Osteocyte (in vitro differentiated cells): ENCODE results near the gene KAZN. TPM values are rescaled to one million over a fixed set of nuclear protein-coding genes. Genes with fewer than 3 reads are reported as not detected.

ENCODE experiments used
- DNase-seq: peaks from one replicate; pipeline ENCODE4 v3.0.0; 2021; ENCODE audit warnings: mixed read lengths; ENCODE audit not compliant: unreplicated experiment; ENCODE audit errors: extremely low spot score
- H3K27ac Mint-ChIP-seq: one replicate; pipeline ENCODE4 v1.8.0; 2021; ENCODE audit warnings: mild to moderate bottlenecking, mixed read lengths; ENCODE audit not compliant: unreplicated experiment
- H3K27me3 Mint-ChIP-seq: one replicate; pipeline ENCODE4 v1.8.0; 2021; ENCODE audit warnings: mixed read lengths; ENCODE audit not compliant: unreplicated experiment
- H3K36me3 Mint-ChIP-seq: one replicate; pipeline ENCODE4 v1.8.0; 2021; ENCODE audit warnings: mixed read lengths; ENCODE audit not compliant: unreplicated experiment
- H3K4me1 Mint-ChIP-seq: one replicate; pipeline ENCODE4 v1.8.0; 2021; ENCODE audit warnings: mixed read lengths; ENCODE audit not compliant: unreplicated experiment
- H3K4me3 Mint-ChIP-seq: one replicate; pipeline ENCODE4 v1.8.0; 2021; ENCODE audit warnings: mild to moderate bottlenecking, moderate library complexity, mixed read lengths; ENCODE audit not compliant: unreplicated experiment
- H3K9me3 Mint-ChIP-seq: one replicate; pipeline ENCODE4 v1.8.0; 2021; ENCODE audit warnings: mixed read lengths; ENCODE audit not compliant: unreplicated experiment
- CTCF ChIP-seq: fragments of 200-600 bp; sonication (generic); IDR thresholded peaks from 2 replicates; pipeline ENCODE4 v1.5.0; 2021; ENCODE audit warnings: antibody characterized with exemption, mild to moderate bottlenecking, moderate library complexity
- total RNA-seq: library from RNA; stranded (reverse); gene quantifications from 2 replicates; pipeline ENCODE4 v1.2.1, GENCODE V29; 2021

KAZN gene
- total RNA-seq, 1 donor from 2014 or later: 47.1 TPM

GRCh38 chr1:14649976-14650375 is 51.5 kb downstream of the KAZN start:
- Mint-ChIP-seq H3K4me1 (no peaks in the 10 kb centered on the region), H3K27ac (no peak overlapping the region), H3K9me3 (peaks cover 7% of the 10 kb centered on the region), H3K4me3 (no peak overlapping the region), H3K36me3 (no peaks in the 10 kb centered on the region), H3K27me3 (no peaks in the 10 kb centered on the region)
- no peak for DNase-seq
- no peak for TF ChIP-seq CTCF

- Mint-ChIP-seq H3K27me3 (no peaks in the 10 kb centered on the region), H3K4me1 (no peaks in the 10 kb centered on the region), H3K27ac (no peak overlapping the region), H3K9me3 (no peaks in the 10 kb centered on the region), H3K36me3 (no peaks in the 10 kb centered on the region), H3K4me3 (no peak overlapping the region)
- DNase-seq: no peak
- TF ChIP-seq CTCF: no peak
These were observed 52.5 kb downstream of the KAZN start for GRCh38 chr1:14650951-14651350.

- no peaks in the 10 kb centered on the region for H3K27me3 Mint-ChIP-seq
- H3K4me1 Mint-ChIP-seq: no peaks in the 10 kb centered on the region
- no peak for DNase-seq
- H3K36me3 Mint-ChIP-seq: no peaks in the 10 kb centered on the region
- TF ChIP-seq CTCF: no peak
- H3K27ac Mint-ChIP-seq: no peak overlapping the region
- H3K9me3 Mint-ChIP-seq: no peaks in the 10 kb centered on the region
- H3K4me3 Mint-ChIP-seq: no peak overlapping the region
These were observed 54.4 kb downstream of the KAZN start for GRCh38 chr1:14652840-14653239.

- no peak for DNase-seq
- H3K27me3 Mint-ChIP-seq: no peaks in the 10 kb centered on the region
- H3K4me1 Mint-ChIP-seq: no peaks in the 10 kb centered on the region
- H3K4me3 Mint-ChIP-seq: no peak overlapping the region
- TF ChIP-seq CTCF: no peak
- H3K36me3 Mint-ChIP-seq: no peaks in the 10 kb centered on the region
- H3K27ac Mint-ChIP-seq: no peak overlapping the region
- no peaks in the 10 kb centered on the region for H3K9me3 Mint-ChIP-seq
These were observed 55.0 kb downstream of the KAZN start for GRCh38 chr1:14653461-14653960.

- Mint-ChIP-seq H3K4me3 (no peak overlapping the region), H3K9me3 (no peaks in the 10 kb centered on the region), H3K27ac (no peak overlapping the region), H3K27me3 (no peaks in the 10 kb centered on the region), H3K36me3 (no peaks in the 10 kb centered on the region), H3K4me1 (no peaks in the 10 kb centered on the region)
- DNase-seq: no peak
- no peak for TF ChIP-seq CTCF
These were observed 56.1 kb downstream of the KAZN start for GRCh38 chr1:14654554-14654953.
